ENCODE measurements around the gene LDB3.
A peak's percentile ranks its signal among the peaks of the same experiment; 100 is the strongest.

- TF ChIP-seq, protein P1, sequence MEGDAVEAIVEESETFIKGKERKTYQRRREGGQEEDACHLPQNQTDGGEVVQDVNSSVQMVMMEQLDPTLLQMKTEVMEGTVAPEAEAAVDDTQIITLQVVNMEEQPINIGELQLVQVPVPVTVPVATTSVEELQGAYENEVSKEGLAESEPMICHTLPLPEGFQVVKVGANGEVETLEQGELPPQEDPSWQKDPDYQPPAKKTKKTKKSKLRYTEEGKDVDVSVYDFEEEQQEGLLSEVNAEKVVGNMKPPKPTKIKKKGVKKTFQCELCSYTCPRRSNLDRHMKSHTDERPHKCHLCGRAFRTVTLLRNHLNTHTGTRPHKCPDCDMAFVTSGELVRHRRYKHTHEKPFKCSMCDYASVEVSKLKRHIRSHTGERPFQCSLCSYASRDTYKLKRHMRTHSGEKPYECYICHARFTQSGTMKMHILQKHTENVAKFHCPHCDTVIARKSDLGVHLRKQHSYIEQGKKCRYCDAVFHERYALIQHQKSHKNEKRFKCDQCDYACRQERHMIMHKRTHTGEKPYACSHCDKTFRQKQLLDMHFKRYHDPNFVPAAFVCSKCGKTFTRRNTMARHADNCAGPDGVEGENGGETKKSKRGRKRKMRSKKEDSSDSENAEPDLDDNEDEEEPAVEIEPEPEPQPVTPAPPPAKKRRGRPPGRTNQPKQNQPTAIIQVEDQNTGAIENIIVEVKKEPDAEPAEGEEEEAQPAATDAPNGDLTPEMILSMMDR (IDR thresholded peaks at IDR 0.05), result peak; percentile 77 to 89 (median 83)
- TF ChIP-seq POLR2A (IDR thresholded peaks at IDR 0.05), result no peak
Measured at GRCh38 chr10:86688398-86688921, 20.1 kb downstream of the LDB3 start.
